ENCODE data around the gene EDEM2. TPM values are rescaled to one million over a fixed set of nuclear protein-coding genes. Genes with fewer than 3 reads are reported as not detected.

The EDEM2 gene
- total RNA-seq = 28.1 and 28.7 TPM in 2 replicates

DNA sequence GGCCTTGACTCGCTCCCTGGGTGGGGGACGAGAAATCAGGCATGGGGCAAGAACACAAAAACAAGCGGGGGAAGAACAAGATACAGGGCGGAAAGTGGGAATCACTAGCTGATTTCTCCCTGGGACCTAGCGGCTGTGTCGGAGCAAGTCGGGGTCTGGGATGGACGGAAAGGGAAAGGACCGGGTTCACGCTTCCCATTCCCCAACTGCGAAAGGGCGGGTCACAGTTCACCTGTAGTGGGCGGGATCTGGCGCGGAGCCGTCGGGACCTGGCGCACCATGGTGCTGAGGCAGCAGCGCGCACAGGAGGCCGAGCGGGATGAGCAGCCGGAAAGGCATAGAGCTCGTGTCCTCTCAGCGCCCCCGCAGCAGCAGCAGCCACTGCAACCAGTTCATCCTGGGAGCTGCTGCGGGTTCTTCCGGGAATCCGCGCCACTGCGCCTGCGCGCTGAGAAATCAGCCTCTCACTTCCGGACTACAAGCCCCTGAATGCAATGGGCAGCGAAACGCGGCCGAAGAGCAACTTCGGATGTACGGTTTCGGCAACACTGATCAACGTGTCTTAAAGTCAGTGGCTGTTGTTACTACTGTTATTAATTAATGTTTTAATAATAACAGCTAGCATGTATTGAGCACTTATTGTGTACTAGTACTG, at the start of gene EDEM2:
Gene EDEM2, minus strand, starts transcription at position 417 of the 655 bp plus-strand sequence. Its CDS starts 78 bp downstream, at position 339.

GRCh38 chr20:35171753-35172433, 24.8 kb upstream of the EDEM2 start, which contains the start of gene PROCR:
PROCR (plus strand) TSS chr20:35172072; CDS start chr20:35172155, 83 bp downstream.

DNA sequence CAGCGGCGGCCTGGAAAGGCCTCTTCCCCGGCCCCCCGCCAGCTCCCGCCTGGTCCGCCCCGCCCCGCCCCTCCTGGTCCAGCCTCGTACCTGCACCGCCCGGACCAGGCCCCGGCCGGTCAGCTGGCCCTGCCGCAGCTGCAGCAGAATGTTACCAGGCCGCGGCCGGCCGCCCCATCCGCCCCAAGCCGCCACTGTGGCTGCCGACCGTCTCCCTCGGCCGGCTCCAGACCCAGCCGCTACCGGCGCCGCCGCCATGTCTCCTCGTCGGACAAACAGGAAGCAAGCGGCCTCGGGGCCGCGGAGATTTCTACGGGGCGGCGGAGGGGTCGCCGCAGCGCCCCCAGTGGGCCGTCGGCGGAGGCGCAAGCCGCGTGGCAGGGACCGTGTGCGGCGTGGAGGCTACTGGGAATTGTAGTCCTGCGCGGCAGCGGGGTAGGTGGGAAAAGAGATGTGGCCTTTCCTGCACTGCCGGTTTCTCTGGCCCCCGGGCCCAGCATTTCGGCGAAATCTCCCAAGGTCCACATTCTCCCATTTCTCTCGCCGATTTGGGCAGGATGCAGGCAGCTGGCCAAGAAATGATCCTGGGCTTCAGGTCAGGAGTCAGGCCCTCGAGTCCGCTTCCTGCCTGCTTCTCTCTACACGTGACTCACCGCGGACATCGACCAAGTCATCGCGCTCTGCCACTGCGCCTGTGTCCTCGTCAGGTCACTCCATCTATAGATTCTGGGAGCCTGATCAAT, 54.4 kb downstream of the EDEM2 start, which contains the start of gene TRPC4AP:
Gene TRPC4AP, minus strand, starts transcription at position 284 of the 743 bp plus-strand sequence. Its CDS starts 26 bp downstream, at position 258.

Other genes with a start within 250 kb of the EDEM2 start
- 68.9 and 74.2 TPM in 2 replicates for gene GSS, start 191.5 kb downstream of the EDEM2 start, total RNA-seq
- gene MYH7B, start 191.5 kb downstream of the EDEM2 start, total RNA-seq = under 0.01 and 0.15 TPM in 2 replicates
- 72.3 and 75.2 TPM in 2 replicates for gene TRPC4AP, start 54.5 kb downstream of the EDEM2 start, total RNA-seq
- gene PROCR, start 24.7 kb upstream of the EDEM2 start, total RNA-seq = 32.9 and 34.0 TPM in 2 replicates
- gene MMP24, start 79.4 kb upstream of the EDEM2 start, total RNA-seq = 0.15 and 0.17 TPM in 2 replicates
- 32.8 and 35.5 TPM in 2 replicates for gene MMP24OS, start 130.8 kb upstream of the EDEM2 start, total RNA-seq
- gene EIF6, start 137.4 kb upstream of the EDEM2 start, total RNA-seq = 238 and 258 TPM in 2 replicates
- under 0.01 TPM in 1 of 2 replicates, not detected in the other for gene FAM83C, start 145.1 kb upstream of the EDEM2 start, total RNA-seq

Data from bronchus fibroblast of lung (primary cell).